Upper lobe of right lung (tissue), 1 donor: ENCODE results near the gene CELF4. TPM values are rescaled to one million over a fixed set of nuclear protein-coding genes. Genes with fewer than 3 reads are reported as not detected.

Experiments used
- ATAC-seq: fragments of 200-7000 bp; cut with Tn5 transposase; one replicate; pipeline ENCODE4 v1.9.1; 2020; ENCODE audit warnings: mild to moderate bottlenecking, moderate library complexity
- DNase-seq: peaks from one replicate; pipeline ENCODE4 v3.0.0-alpha.2; 2020
- H3K27ac ChIP-seq: fragments of 200-600 bp; one replicate; pipeline ENCODE4 v1.8.0; 2022
- H3K27me3 ChIP-seq: fragments of 200-600 bp; one replicate; pipeline ENCODE4 v1.8.0; 2022; ENCODE audit warnings: mild to moderate bottlenecking
- H3K36me3 ChIP-seq: fragments of 200-600 bp; one replicate; pipeline ENCODE4 v1.8.0; 2022
- H3K4me1 ChIP-seq: fragments of 200-600 bp; one replicate; pipeline ENCODE4 v1.8.0; 2022
- H3K4me3 ChIP-seq: fragments of 200-600 bp; one replicate; pipeline ENCODE4 v1.8.0; 2022; ENCODE audit warnings: mild to moderate bottlenecking
- H3K9me3 ChIP-seq: fragments of 200-600 bp; one replicate; pipeline ENCODE4 v1.8.0; 2022
- intact Hi-C: fragments of 100-400 bp; cut with DNase I; formaldehyde crosslinking; loops from one replicate; pipeline ENCODE4 v1.11.0; 2022
- total RNA-seq: library from RNA; stranded (reverse); fragmentation: NEBNext Ultra II Directional; extraction: Animal tissue kit (Norgen Biotek cat#: 25700); gene quantifications from one replicate; pipeline ENCODE4 v1.2.1, GENCODE V29; 2021
- TF ChIP-seq, protein P1 (sequence below): fragments of 200-600 bp; IDR thresholded peaks from one replicate; pipeline ENCODE4 v1.8.0; 2022; ENCODE audit warnings: antibody characterized with exemption
- donor health status: DM: no; HTN: yes; CAD: no; lungs with severe emphysema.

The CELF4 gene
- total RNA-seq, 1 donor from 2014 or later: 1.2 TPM

DNA sequence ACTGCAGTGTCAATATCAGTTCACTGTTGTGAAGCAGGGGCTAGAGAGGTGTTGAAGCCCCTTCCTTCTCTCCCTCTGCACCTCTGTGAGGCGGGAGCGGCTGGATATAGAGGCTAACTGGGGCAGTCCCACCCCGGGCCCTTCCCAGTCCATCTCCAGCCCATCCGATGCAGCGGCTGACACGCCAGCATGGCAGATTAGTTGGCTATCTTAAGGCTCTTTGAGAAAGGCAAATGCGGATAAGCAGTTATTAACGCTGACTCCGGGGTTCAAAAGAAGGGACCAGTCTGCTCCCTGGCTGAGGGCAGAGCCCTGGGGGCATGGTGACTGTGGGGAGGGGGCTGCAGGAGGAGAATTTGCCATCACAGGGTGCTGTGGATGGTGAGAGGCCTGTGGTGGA lies 76.6 kb downstream of the CELF4 start:
- H3K27me3 ChIP-seq: peaks cover 54% of the 10 kb centered on the region
- no peak overlapping the region for H3K27ac ChIP-seq
- no peaks in the 10 kb centered on the region for H3K9me3 ChIP-seq
- no peak overlapping the region for H3K4me3 ChIP-seq
- intact Hi-C loops: no loop called here
- no peak for DNase-seq
- TF ChIP-seq, protein P1, sequence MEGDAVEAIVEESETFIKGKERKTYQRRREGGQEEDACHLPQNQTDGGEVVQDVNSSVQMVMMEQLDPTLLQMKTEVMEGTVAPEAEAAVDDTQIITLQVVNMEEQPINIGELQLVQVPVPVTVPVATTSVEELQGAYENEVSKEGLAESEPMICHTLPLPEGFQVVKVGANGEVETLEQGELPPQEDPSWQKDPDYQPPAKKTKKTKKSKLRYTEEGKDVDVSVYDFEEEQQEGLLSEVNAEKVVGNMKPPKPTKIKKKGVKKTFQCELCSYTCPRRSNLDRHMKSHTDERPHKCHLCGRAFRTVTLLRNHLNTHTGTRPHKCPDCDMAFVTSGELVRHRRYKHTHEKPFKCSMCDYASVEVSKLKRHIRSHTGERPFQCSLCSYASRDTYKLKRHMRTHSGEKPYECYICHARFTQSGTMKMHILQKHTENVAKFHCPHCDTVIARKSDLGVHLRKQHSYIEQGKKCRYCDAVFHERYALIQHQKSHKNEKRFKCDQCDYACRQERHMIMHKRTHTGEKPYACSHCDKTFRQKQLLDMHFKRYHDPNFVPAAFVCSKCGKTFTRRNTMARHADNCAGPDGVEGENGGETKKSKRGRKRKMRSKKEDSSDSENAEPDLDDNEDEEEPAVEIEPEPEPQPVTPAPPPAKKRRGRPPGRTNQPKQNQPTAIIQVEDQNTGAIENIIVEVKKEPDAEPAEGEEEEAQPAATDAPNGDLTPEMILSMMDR: no peak
- peaks cover 3% of the 10 kb centered on the region for H3K4me1 ChIP-seq
- no peaks in the 10 kb centered on the region for H3K36me3 ChIP-seq
- no peak for ATAC-seq

DNA sequence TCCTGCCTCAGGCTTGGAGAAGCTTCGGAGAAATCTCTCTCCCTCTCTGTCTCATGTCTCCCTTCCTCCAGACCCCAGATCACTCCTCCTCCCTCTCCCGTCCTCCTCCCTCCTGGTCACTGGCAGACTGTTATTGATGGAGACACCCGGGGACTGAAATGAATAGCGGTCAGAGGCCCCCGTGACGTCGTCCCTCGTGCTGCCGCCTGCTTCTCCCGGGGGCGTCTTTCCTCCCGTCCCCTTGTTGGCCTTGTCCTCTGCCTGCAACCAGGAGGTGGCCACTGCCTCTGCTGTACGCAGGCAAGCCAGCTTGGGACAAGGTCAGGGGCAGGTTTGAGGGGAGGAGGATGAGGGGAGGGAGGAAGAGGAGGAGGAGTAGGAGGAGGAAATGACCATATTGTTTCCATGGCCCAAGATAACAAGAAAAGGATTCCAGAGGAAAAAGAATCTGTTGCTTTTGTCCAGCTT lies 78.2 kb downstream of the CELF4 start:
- TF ChIP-seq, protein P1: no peak
- intact Hi-C loops: no loop called here
- Histone ChIP-seq H3K36me3 (no peaks in the 10 kb centered on the region), H3K4me1 (peaks cover 3% of the 10 kb centered on the region), H3K27me3 (peaks cover 65% of the 10 kb centered on the region), H3K4me3 (no peak overlapping the region), H3K9me3 (no peaks in the 10 kb centered on the region), H3K27ac (no peak overlapping the region)
- DNase-seq (no peak), ATAC-seq (no peak)

DNA sequence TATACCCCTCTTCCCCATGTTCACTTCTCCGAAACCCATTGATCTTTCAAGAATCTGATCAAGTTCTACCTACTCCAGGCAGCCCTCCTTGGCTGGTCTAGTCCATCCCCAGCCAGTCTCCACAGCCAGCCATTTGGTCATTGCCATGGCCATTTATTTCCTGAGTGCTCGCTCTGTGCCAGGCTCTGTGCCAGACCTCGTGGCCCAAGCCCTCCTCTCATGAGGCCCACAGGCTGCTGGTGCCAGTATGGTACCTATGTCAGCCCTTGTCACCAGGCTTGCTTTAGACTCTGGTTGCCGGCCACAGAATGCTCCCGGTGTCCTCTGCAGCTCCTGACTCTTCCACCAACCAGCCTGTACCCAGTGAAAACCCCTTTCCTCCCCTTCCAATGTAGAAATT lies 78.8 kb downstream of the CELF4 start:
- Histone ChIP-seq H3K27me3 (peaks cover 65% of the 10 kb centered on the region), H3K27ac (no peak overlapping the region), H3K4me3 (no peak overlapping the region), H3K36me3 (no peaks in the 10 kb centered on the region), H3K9me3 (no peaks in the 10 kb centered on the region), H3K4me1 (peaks cover 3% of the 10 kb centered on the region)
- no peak for DNase-seq
- intact Hi-C loops: no loop called here
- TF ChIP-seq, protein P1: no peak
- ATAC-seq: no peak

DNA sequence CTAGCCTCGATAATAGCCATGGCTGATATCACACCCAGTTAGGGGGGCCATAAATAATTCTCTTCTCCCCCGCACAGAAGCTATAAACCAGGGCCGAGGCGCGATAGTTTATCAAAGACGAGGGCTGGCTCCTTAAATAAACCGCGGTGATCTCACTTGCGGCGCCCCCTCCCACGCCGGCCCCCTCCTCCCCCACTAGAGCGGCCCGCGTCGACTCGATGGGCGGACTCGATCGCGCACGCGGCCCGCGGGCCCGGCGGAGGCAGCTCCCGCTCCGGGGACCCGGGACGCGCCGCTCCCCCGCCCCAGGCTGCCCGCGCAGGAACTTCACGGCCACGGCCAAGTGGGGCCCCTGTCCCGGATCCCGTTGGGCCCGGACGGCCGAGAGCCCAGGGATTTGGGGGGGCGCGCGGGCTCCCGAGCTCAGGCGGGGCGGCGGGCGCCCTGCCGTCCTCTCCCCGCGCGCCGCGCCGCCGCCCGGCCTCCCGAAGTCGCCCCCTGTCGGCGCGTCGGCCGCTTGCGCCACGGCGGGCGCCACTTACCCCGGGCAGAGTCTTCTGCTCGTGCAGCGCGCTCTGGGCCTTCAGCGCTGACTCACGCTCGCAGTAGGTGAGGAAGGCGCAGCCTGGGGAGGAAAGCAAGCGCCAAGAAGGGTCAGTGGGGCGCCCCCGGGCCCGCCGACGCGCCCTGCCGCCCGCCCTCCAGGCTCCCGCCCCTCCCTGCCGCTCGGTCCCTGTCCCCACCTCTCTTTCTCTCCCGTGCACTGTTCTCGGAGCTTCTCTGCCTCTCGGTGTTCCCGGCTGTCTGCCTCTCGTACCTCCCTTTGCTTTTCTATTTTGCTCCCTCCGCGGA lies 80.4 kb downstream of the CELF4 start:
- TF ChIP-seq, protein P1: peak; percentile 28
- H3K36me3 ChIP-seq: no peaks in the 10 kb centered on the region
- H3K27me3 ChIP-seq: peaks cover 60% of the 10 kb centered on the region
- no peaks in the 10 kb centered on the region for H3K9me3 ChIP-seq
- H3K4me1 ChIP-seq: peaks cover 3% of the 10 kb centered on the region
- peak; percentile 72 for ATAC-seq
- H3K4me3 ChIP-seq: no peak overlapping the region
- no peak overlapping the region for H3K27ac ChIP-seq
- no peak for DNase-seq
- intact Hi-C loops: no loop called here

DNA sequence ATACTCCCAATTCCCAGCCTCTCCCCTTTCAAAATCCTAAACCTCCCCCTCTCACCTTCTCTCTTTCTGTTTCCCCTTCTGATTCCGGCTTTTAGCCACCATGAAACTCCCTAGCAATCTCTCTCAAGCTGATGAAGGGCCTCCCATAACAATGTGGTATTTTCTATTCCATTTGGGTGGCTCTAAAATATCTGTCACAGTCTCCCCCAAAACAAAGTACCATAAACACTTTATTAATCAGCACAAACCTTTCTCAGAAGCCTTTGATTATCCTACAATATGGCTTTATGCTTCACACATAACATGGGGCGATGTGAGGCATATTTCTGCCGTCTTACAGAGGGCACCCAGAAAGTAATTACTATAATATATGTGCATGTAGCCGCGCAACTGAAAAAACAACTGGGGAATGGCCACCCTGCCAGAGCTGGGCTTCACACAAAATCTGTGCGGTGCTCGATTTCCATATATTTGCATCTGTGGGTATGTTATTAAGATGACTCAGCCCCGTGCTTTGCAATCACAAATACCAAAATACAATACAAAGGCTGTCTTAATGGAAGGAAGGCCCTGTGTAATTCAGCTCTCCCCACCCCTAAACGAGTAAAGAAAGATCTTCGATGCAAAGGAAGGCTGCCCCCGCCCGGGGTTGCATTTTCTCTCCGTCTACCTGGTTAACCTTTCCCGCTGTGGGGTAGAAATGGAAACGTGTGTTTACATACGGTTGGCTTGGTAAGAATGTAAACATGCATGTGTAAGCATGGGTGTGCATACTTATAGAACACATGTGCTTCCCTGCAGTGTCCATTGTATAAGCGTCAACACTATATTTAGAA lies 81.4 kb downstream of the CELF4 start:
- intact Hi-C loops: no loop called here
- H3K27me3 ChIP-seq: peaks cover 57% of the 10 kb centered on the region
- H3K4me3 ChIP-seq: no peak overlapping the region
- H3K36me3 ChIP-seq: no peaks in the 10 kb centered on the region
- H3K4me1 ChIP-seq: peaks cover 3% of the 10 kb centered on the region
- ATAC-seq (no peak), DNase-seq (no peak)
- H3K27ac ChIP-seq: no peak overlapping the region
- TF ChIP-seq, protein P1: no peak
- H3K9me3 ChIP-seq: no peaks in the 10 kb centered on the region
